DMS 273 treated with DMSO at 0.1 percent for 48 hours (cell line): Measurements from ENCODE around the gene SLC26A11.
"Not testable (repeated sequence)": the region's sequence is repeated elsewhere in the genome, so short reads cannot be mapped to it uniquely, and the experiment has no call there.

Source experiments
- DNase-seq: peaks from one replicate; lab custom pipeline; 2025; lab: John Stamatoyannopoulos, UW

SLC26A11 gene

DNA sequence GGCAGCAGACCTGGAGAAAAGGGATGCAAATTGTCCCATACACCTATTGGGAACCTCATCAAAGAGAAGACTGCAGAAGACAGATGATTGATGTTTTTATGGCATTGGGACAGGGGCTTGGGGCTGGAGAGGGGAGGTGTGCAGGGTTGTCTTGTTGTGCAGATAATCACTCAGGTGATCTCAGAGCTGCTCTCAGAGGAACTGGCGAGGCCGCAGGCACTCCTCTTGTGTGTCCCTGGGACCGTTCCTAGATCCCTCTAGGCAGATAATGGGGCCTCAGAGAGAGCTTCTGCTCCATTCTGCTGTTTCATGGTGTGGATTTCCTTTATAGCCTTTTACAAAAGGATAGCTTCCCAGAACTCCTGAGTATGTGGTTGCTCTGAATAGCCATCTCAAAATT, 42.1 kb downstream of the SLC26A11 start:
- no peak for DNase-seq

DNA sequence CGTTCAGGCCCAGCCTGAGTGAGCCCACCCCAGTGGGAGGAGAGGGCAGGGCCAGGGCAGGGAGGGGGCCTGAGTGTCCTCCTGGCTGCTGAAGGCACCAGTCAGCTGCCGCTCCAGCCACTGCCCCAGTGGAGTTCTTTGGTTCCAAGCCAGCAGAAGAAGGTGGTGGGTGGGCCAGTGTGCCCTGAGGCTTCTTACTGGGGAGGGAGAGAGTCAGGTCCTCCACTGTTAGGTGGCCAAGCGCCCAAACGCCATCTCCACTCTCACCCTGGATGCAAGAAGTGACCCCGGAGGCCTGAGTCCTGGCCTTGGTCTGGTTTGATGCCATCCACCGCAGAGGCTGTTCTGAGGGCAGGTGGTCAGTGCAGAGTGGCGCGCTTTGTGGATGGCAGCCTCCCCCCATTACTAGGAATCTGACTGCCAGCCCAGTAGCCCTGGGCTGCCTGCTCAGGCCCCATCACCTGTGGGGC, 42.6 kb downstream of the SLC26A11 start:
- no peak for DNase-seq

- peak; percentile 65 for DNase-seq
Observed at GRCh38 chr17:80263253-80264204, 43.3 kb downstream of the SLC26A11 start.

DNA sequence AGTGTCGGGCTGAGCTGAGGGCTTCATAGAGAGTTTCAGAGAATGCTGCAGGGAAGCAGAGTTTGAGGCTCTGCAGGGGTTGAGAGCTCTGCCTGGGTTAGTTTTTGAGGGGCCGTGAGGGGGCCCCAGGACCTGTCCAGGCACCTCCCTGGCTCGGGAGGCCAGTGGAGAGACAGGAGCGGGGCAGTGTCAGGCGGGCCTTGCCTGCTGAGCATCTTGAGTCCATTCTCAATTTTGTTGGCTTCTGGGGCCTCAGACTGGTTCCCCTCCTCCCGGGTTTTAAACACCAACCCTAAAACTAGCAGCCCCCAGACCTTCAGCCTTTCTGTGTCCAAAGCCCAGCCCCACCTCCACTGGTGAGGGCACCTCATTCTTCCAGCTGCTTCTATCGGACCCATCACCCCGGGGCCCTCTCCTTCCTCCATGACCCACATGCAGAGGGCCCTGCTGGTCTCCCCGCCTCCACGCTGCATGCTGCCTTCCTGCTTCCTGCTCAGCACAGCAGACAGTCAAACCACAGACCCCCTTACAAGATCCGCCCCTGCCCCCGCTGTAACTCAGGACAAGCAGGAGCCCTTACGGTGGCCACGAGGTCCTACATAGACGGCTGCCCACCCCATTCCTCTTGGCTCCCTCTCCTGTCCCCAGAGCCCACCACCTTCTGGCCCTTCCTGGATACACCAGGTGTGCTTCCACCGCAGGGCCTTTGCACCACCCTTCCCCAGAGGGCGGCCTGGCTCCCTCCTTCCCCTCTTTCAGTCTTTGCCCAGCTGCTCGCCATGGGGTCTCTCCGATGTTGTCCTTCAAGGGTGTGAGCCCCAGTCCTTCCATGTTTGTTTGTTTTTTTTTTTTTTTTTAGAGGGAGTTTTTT, 44.2 kb downstream of the SLC26A11 start:
- no peak for DNase-seq

DNA sequence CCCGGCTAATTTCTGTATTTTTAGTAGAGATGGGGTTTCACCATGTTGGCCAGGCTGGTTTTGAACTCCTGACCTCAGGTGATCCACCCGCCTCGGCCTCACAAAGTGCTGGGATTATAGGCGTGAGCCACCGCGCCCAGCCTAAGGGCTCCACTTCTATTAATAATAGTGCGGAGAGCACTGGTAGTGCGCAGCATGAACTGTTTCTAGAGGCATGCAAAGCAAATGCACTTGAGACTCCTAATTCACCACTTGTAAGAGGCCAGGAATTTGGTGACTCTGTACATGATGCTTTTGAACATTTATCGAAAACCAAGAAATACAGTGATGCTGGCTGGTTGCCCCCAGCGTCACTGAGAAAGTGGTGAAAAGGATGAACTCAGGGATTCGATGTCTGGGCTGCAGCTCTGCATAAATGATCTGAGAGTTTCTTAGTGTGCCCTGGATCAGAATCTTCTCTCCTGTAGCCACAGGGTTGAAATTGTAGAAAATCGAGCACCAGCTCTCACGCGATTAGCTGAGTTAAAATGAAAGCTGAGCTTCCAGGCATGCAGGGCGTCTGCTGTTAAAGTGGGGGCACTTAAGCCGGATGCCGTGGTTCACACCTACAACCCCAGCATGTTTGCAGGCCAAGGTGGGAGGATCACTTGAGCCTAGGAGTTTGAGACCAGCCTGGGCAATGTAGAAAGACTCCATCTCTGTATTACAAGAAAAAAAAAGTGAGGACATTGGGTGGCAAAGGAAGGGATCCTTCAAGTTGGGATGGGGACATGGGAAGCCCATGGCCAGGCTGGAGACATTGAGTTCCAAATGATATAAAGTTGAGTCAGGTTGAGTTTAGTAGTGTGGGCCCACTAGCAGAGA, 45.2 kb downstream of the SLC26A11 start:
- no peak for DNase-seq

DNA sequence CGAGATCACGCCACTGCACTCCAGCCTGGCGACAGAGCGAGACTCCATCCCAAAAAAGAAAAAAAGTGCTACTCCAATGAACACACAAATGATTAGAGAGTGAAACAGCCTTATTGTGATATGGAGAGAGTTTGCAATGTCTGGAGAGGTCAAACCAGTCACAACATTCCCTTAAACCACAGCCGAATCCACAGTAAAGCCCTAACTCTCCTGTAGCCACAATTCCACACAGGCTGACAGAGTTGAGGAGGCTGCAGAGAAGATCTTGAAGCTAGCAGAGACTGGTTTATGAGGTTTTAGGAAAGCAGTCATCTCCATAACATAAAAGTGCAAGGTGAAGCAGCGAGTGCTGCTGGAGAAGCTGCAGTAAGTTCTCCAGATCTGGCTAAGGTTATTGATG, 47.2 kb downstream of the SLC26A11 start:
- no peak for DNase-seq

DNA sequence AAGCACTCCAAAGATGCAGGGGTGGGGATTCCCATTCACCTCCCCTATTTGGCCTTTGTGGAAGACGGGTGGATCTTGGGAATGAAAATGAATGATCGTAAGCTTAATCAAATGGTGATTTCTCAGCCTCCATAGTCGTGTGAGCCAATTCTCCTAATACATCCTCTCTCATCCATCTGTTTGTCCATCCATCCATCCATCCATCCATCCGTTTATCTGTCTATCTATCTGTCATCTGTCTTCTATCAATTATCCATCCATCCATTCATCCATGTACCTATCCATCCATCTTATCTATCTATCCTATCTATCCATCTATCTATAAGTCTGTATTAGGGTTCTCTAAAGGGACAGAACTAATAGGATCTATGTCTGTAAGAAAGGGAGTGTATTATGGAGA, 48.2 kb downstream of the SLC26A11 start:
- DNase-seq: no peak

GRCh38 chr17:80269405-80269807, 49.2 kb downstream of the SLC26A11 start:
- DNase-seq: no peak

DNA sequence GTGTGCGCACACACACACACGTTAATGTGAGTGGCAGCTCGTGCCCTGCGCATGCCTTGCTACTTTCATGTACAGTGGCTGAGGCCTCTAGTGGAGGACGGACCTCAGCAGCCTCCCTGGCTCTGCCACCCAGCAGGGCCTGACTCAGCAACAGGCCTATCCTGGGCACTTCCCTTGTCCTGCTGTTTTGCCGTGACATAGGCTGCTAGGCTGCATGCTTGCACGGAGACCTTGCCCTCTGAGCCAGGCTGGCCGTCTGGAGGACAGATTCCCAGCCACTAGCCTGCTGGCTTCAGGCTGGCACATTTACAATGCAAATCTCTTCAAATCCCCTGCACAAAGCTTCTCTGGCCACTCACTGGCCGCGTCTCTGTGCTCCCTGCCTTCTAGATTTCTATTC, 49.9 kb downstream of the SLC26A11 start:
- DNase-seq: no peak

- no peak for DNase-seq
Observed at GRCh38 chr17:80270836-80271235, 50.6 kb downstream of the SLC26A11 start.

- no peak for DNase-seq
Observed at GRCh38 chr17:80272366-80272765, 52.1 kb downstream of the SLC26A11 start.

DNA sequence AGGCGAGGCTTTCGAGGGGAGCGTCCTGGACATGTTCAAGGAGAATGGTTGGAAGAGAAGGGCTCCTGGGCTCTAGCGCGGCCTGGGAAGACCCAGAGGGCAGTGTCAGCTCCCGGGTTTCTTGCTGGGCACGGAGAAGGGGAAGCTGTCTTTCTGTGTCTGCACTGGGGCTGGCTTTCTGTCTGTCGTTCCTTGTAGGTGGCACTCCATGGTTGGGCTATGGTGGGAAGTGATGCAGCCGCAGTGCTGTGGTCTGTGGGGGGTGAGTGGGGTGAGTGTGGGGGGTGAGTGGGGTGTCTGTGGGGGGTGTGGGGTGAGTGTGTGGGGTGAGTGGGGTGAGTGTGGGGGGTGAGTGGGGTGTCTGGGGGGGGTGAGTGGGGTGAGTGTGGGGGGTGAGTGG, 54.1 kb downstream of the SLC26A11 start:
- DNase-seq: no peak

GRCh38 chr17:80274871-80275449, 54.7 kb downstream of the SLC26A11 start:
- DNase-seq: no peak

- not testable (repeated sequence) for DNase-seq
Observed at GRCh38 chr17:80275857-80276256, 55.6 kb downstream of the SLC26A11 start.

GRCh38 chr17:80277751-80278671, 57.8 kb downstream of the SLC26A11 start:
- no peak for DNase-seq

GRCh38 chr17:80279895-80280294, 59.7 kb downstream of the SLC26A11 start:
- DNase-seq: no peak

GRCh38 chr17:80281516-80281915, 61.3 kb downstream of the SLC26A11 start:
- DNase-seq: no peak

GRCh38 chr17:80283116-80283852, 63.1 kb downstream of the SLC26A11 start:
- DNase-seq: peak; percentile 15

- DNase-seq: no peak
Observed at GRCh38 chr17:80284631-80285030, 64.4 kb downstream of the SLC26A11 start.
